ENCODE results near the gene PPFIA1. TPM values are rescaled to one million over a fixed set of nuclear protein-coding genes. Genes with fewer than 3 reads are reported as not detected.

The PPFIA1 gene
- total and polyA plus RNA-seq, 2 donors (not counting 1 experiment from before 2014, with no cell fraction given): 38.8 to 39.8 TPM

GRCh38 chr11:70394211-70394950, 123.9 kb downstream of the PPFIA1 start:
- TF ChIP-seq EZH2 (IDR thresholded peaks at IDR 0.05; ENCODE audit: low read length, missing control alignments): no peak
- TF ChIP-seq CTCF (conservative IDR thresholded peaks at IDR 0.05 in 1 of 2, IDR thresholded peaks at IDR 0.05 in 1 of 2; ENCODE audit: low read depth in 1 of 2, low read length in 2 of 2): no peak
- no peak for DNase-seq (ENCODE audit: low read depth in 2 of 2)
- Histone ChIP-seq H3K36me3 (ENCODE audit: control insufficient read depth, insufficient read depth, low read length) (no peaks in the 10 kb centered on the region), H3K4me2 (ENCODE audit: extremely low read depth, insufficient read depth, low read length) (no peak overlapping the region), H3K79me2 (ENCODE audit: control insufficient read depth, insufficient read depth, low read length) (peaks cover 28% of the 10 kb centered on the region), H2AFZ (ENCODE audit: low read length) (no peak overlapping the region), H3K4me1 (ENCODE audit: control insufficient read depth, extremely low read depth, insufficient read depth, low read length) (peaks cover 4% of the 10 kb centered on the region), H3K9me3 (ENCODE audit: control insufficient read depth, insufficient read depth, low read depth, low read length) (no peaks in the 10 kb centered on the region), H3K27ac (ENCODE audit: insufficient read depth, low read length) (no peak overlapping the region), H4K20me1 (ENCODE audit: control insufficient read depth, extremely low read depth, insufficient read depth, low read length) (no peaks in the 10 kb centered on the region), H3K4me3 (replicated peaks in 1 of 4; ENCODE audit: control extremely low read depth in 1 of 4, insufficient read depth in 1 of 4, low read depth in 3 of 4, low read length in 4 of 4) (no peak overlapping the region), H3K9ac (ENCODE audit: insufficient read depth, low read length) (no peak overlapping the region), H3K27me3 (ENCODE audit: control insufficient read depth, insufficient read depth, low read length) (no peaks in the 10 kb centered on the region)

GRCh38 chr11:70397336-70397982, 127.0 kb downstream of the PPFIA1 start:
- peak overlapping the region; percentile 94 for H3K9ac ChIP-seq (ENCODE audit: insufficient read depth, low read length)
- peaks cover 55% of the 10 kb centered on the region for H3K79me2 ChIP-seq (ENCODE audit: control insufficient read depth, insufficient read depth, low read length)
- peaks cover 5% of the 10 kb centered on the region for H4K20me1 ChIP-seq (ENCODE audit: control insufficient read depth, extremely low read depth, insufficient read depth, low read length)
- peaks cover 13% of the 10 kb centered on the region for H3K4me1 ChIP-seq (ENCODE audit: control insufficient read depth, extremely low read depth, insufficient read depth, low read length)
- peak; percentile 20 to 29 for DNase-seq (ENCODE audit: low read depth in 2 of 2)
- peaks cover 2% of the 10 kb centered on the region for H3K36me3 ChIP-seq (ENCODE audit: control insufficient read depth, insufficient read depth, low read length)
- no peaks in the 10 kb centered on the region for H3K27me3 ChIP-seq (ENCODE audit: control insufficient read depth, insufficient read depth, low read length)
- H2AFZ ChIP-seq (ENCODE audit: low read length): peak overlapping the region; percentile 86
- TF ChIP-seq CTCF (conservative IDR thresholded peaks at IDR 0.05 in 1 of 2, IDR thresholded peaks at IDR 0.05 in 1 of 2; ENCODE audit: low read depth in 1 of 2, low read length in 2 of 2) (no peak), EZH2 (IDR thresholded peaks at IDR 0.05; ENCODE audit: low read length, missing control alignments) (no peak)
- H3K27ac ChIP-seq (ENCODE audit: insufficient read depth, low read length): peak overlapping the region; percentile 95
- H3K4me3 ChIP-seq (replicated peaks in 1 of 4; ENCODE audit: control extremely low read depth in 1 of 4, insufficient read depth in 1 of 4, low read depth in 3 of 4, low read length in 4 of 4): peak overlapping the region; percentile 68 to 93 (median 88)
- H3K9me3 ChIP-seq (ENCODE audit: control insufficient read depth, insufficient read depth, low read depth, low read length): no peaks in the 10 kb centered on the region
- H3K4me2 ChIP-seq (ENCODE audit: extremely low read depth, insufficient read depth, low read length): peak overlapping the region; percentile 98

GRCh38 chr11:70397983-70398833, 127.7 kb downstream of the PPFIA1 start, which contains the start of gene CTTN:
Gene CTTN, plus strand, starts transcription at chr11:70398529. Its CDS starts 8,769 bp downstream, at chr11:70407298.
- TF ChIP-seq CTCF (conservative IDR thresholded peaks at IDR 0.05 in 1 of 2, IDR thresholded peaks at IDR 0.05 in 1 of 2; ENCODE audit: low read depth in 1 of 2, low read length in 2 of 2) (no peak), EZH2 (IDR thresholded peaks at IDR 0.05; ENCODE audit: low read length, missing control alignments) (no peak)
- H3K27ac ChIP-seq (ENCODE audit: insufficient read depth, low read length): peak within 1 kb of the TSS; percentile 95
- peaks cover 5% of the 10 kb centered on the region for H4K20me1 ChIP-seq (ENCODE audit: control insufficient read depth, extremely low read depth, insufficient read depth, low read length)
- H3K4me2 ChIP-seq (ENCODE audit: extremely low read depth, insufficient read depth, low read length): peak within 1 kb of the TSS; percentile 98
- H3K79me2 ChIP-seq (ENCODE audit: control insufficient read depth, insufficient read depth, low read length): peaks cover 62% of the 10 kb centered on the region
- peak within 1 kb of the TSS; percentile 86 for H2AFZ ChIP-seq (ENCODE audit: low read length)
- H3K4me1 ChIP-seq (ENCODE audit: control insufficient read depth, extremely low read depth, insufficient read depth, low read length): peaks cover 13% of the 10 kb centered on the region
- no peaks in the 10 kb centered on the region for H3K9me3 ChIP-seq (ENCODE audit: control insufficient read depth, insufficient read depth, low read depth, low read length)
- peak within 1 kb of the TSS; percentile 68 to 93 (median 88) for H3K4me3 ChIP-seq (replicated peaks in 1 of 4; ENCODE audit: control extremely low read depth in 1 of 4, insufficient read depth in 1 of 4, low read depth in 3 of 4, low read length in 4 of 4)
- peak; percentile 84 for DNase-seq (ENCODE audit: low read depth in 2 of 2)
- H3K27me3 ChIP-seq (ENCODE audit: control insufficient read depth, insufficient read depth, low read length): no peaks in the 10 kb centered on the region
- H3K9ac ChIP-seq (ENCODE audit: insufficient read depth, low read length): peak within 1 kb of the TSS; percentile 94
- peaks cover 2% of the 10 kb centered on the region for H3K36me3 ChIP-seq (ENCODE audit: control insufficient read depth, insufficient read depth, low read length)
